Fibroblast of lung (primary cell): ENCODE measurements around the gene HSD3B2. TPM values are rescaled to one million over a fixed set of nuclear protein-coding genes. Genes with fewer than 3 reads are reported as not detected.

ENCODE experiments used
- DNase-seq, 2 donors: peaks; one replicate each; pipeline versions ENCODE4 v3.0.0 to v3.0.0-alpha.2; 2010; ENCODE audit warnings: low read depth in 2 of 2
- H2AFZ ChIP-seq: 2 replicates; pipeline ENCODE4 v1.5.1; 2012; ENCODE audit warnings: low read length, control low read depth, inconsistent platforms
- H3K27ac ChIP-seq: 2 replicates; pipeline ENCODE4 v1.5.1; 2011; ENCODE audit warnings: low read length, control low read depth; ENCODE audit not compliant: insufficient read depth
- H3K27me3 ChIP-seq: 2 replicates; pipeline ENCODE4 v1.5.1; 2011; ENCODE audit warnings: mild to moderate bottlenecking, low read length; ENCODE audit not compliant: control insufficient read depth, insufficient read depth
- H3K36me3 ChIP-seq: 2 replicates; pipeline ENCODE4 v1.5.1; 2011; ENCODE audit warnings: low read length; ENCODE audit not compliant: control insufficient read depth, insufficient read depth
- H3K4me1 ChIP-seq: 2 replicates; pipeline ENCODE4 v1.5.1; 2011; ENCODE audit warnings: low read length; ENCODE audit not compliant: control insufficient read depth, insufficient read depth; ENCODE audit errors: extremely low read depth
- H3K4me2 ChIP-seq: 2 replicates; pipeline ENCODE4 v1.5.1; 2011; ENCODE audit warnings: low read length, control low read depth; ENCODE audit not compliant: insufficient read depth; ENCODE audit errors: extremely low read depth
- H3K4me3 ChIP-seq, 4 experiments: fragments of 200-600 bp in 1 of 4; sonication (generic) in 1 of 4; replicated peaks in 1 of 4; 2 replicates each; pipeline ENCODE4 v1.5.1; 2011 to 2016; ENCODE audit warnings: low read length in 4 of 4, low read depth in 3 of 4, mild to moderate bottlenecking in 3 of 4, control low read depth in 2 of 4, inconsistent platforms in 1 of 4, mixed read lengths in 1 of 4; ENCODE audit not compliant: insufficient read depth in 1 of 4; ENCODE audit errors: control extremely low read depth in 1 of 4
- H3K79me2 ChIP-seq: 2 replicates; pipeline ENCODE4 v1.5.1; 2012; ENCODE audit warnings: mild to moderate bottlenecking, low read length, inconsistent platforms; ENCODE audit not compliant: control insufficient read depth, insufficient read depth
- H3K9ac ChIP-seq: 2 replicates; pipeline ENCODE4 v1.5.1; 2011; ENCODE audit warnings: mild to moderate bottlenecking, low read length, control low read depth; ENCODE audit not compliant: insufficient read depth
- H3K9me3 ChIP-seq: 2 replicates; pipeline ENCODE4 v1.5.1; 2012; ENCODE audit warnings: low read depth, low read length; ENCODE audit not compliant: control insufficient read depth, insufficient read depth
- H4K20me1 ChIP-seq: 2 replicates; pipeline ENCODE4 v1.5.1; 2011; ENCODE audit warnings: low read length; ENCODE audit not compliant: control insufficient read depth, insufficient read depth; ENCODE audit errors: extremely low read depth
- EZH2 ChIP-seq: IDR thresholded peaks from 2 replicates; pipeline ENCODE4 v1.5.1; 2012; ENCODE audit warnings: low read length, control low read depth, mild to moderate bottlenecking; ENCODE audit errors: missing control alignments
- polyA plus RNA-seq, 2 donors: library from polyadenylated mRNA; depleted of rRNA in 1 of 2; stranded (reverse) in 1 of 2; unstranded in 1 of 2; fragments of >200 nt; gene quantifications; 2 replicates each; pipeline ENCODE4 v1.2.1, GENCODE V29; 2011 to 2012; ENCODE audit warnings: missing spikeins in 1 of 2
- total RNA-seq: library from RNA; depleted of rRNA; stranded (reverse); fragments of >200 nt; gene quantifications from 2 replicates; pipeline ENCODE4 v1.2.1, GENCODE V29; 2014
- TF ChIP-seq, protein P1 (sequence below), 2 donors: IDR thresholded peaks in 1 of 2; conservative IDR thresholded peaks in 1 of 2; 1 replicate in 1 of 2; 2 replicates in 1 of 2; pipeline ENCODE4 v1.5.1; 2011 to 2012; ENCODE audit warnings: low read length in 2 of 2, control low read depth in 1 of 2, inconsistent platforms in 1 of 2, low read depth in 1 of 2, mild to moderate bottlenecking in 1 of 2

HSD3B2 gene
- total and polyA plus RNA-seq, 2 donors (not counting 1 experiment from before 2014, with no cell fraction given), result not detected

DNA sequence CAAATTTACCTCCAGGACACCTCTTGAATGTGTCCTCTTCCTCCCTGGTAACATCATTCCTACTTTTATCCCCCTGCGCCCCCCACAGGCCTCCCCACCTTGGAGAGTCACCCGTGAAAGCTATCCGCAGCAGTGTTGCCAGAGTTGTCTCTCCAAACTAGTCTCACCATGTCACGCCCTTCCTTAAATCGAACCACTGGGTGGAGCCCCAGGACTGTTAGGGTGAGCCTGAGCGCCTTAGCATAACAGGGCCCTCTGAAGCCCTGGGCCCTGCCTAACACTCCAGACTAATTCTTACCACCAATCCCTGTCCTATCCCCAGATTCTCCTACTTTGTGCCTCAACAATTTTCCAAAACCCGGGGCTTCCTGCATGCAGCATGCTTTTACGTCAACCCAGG, 35.0 kb downstream of the HSD3B2 start:
- Histone ChIP-seq H3K27ac (no peak overlapping the region), H3K9me3 (no peaks in the 10 kb centered on the region), H3K79me2 (no peaks in the 10 kb centered on the region), H4K20me1 (no peaks in the 10 kb centered on the region), H2AFZ (no peak overlapping the region), H3K4me1 (no peaks in the 10 kb centered on the region), H3K36me3 (no peaks in the 10 kb centered on the region), H3K4me2 (no peak overlapping the region), H3K9ac (no peak overlapping the region), H3K4me3 (no peak overlapping the region), H3K27me3 (no peaks in the 10 kb centered on the region)
- TF ChIP-seq, protein P1, sequence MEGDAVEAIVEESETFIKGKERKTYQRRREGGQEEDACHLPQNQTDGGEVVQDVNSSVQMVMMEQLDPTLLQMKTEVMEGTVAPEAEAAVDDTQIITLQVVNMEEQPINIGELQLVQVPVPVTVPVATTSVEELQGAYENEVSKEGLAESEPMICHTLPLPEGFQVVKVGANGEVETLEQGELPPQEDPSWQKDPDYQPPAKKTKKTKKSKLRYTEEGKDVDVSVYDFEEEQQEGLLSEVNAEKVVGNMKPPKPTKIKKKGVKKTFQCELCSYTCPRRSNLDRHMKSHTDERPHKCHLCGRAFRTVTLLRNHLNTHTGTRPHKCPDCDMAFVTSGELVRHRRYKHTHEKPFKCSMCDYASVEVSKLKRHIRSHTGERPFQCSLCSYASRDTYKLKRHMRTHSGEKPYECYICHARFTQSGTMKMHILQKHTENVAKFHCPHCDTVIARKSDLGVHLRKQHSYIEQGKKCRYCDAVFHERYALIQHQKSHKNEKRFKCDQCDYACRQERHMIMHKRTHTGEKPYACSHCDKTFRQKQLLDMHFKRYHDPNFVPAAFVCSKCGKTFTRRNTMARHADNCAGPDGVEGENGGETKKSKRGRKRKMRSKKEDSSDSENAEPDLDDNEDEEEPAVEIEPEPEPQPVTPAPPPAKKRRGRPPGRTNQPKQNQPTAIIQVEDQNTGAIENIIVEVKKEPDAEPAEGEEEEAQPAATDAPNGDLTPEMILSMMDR (conservative IDR thresholded peaks at IDR 0.05 in 1 of 2, IDR thresholded peaks at IDR 0.05 in 1 of 2; ENCODE audit: low read depth in 1 of 2, low read length in 2 of 2), result no peak
- TF ChIP-seq EZH2, result no peak
- no peak for DNase-seq

- no peak for DNase-seq
- Histone ChIP-seq H4K20me1 (no peaks in the 10 kb centered on the region), H3K4me3 (no peak overlapping the region), H2AFZ (no peak overlapping the region), H3K79me2 (no peaks in the 10 kb centered on the region), H3K36me3 (no peaks in the 10 kb centered on the region), H3K9ac (no peak overlapping the region), H3K27me3 (no peaks in the 10 kb centered on the region), H3K27ac (no peak overlapping the region), H3K4me2 (no peak overlapping the region), H3K4me1 (no peaks in the 10 kb centered on the region), H3K9me3 (no peaks in the 10 kb centered on the region)
- no peak for TF ChIP-seq EZH2
- TF ChIP-seq, protein P1 (conservative IDR thresholded peaks at IDR 0.05 in 1 of 2, IDR thresholded peaks at IDR 0.05 in 1 of 2; ENCODE audit: low read depth in 1 of 2, low read length in 2 of 2), result no peak
Observed at GRCh38 chr1:119451158-119451557, 36.2 kb downstream of the HSD3B2 start.

GRCh38 chr1:119452091-119452490, 37.1 kb downstream of the HSD3B2 start:
- Histone ChIP-seq H3K27ac (no peak overlapping the region), H4K20me1 (no peaks in the 10 kb centered on the region), H3K27me3 (no peaks in the 10 kb centered on the region), H3K4me3 (no peak overlapping the region), H3K4me1 (no peaks in the 10 kb centered on the region), H3K9ac (no peak overlapping the region), H2AFZ (no peak overlapping the region), H3K4me2 (no peak overlapping the region), H3K36me3 (no peaks in the 10 kb centered on the region), H3K9me3 (no peaks in the 10 kb centered on the region), H3K79me2 (no peaks in the 10 kb centered on the region)
- no peak for DNase-seq
- no peak for TF ChIP-seq EZH2
- TF ChIP-seq, protein P1 (conservative IDR thresholded peaks at IDR 0.05 in 1 of 2, IDR thresholded peaks at IDR 0.05 in 1 of 2; ENCODE audit: low read depth in 1 of 2, low read length in 2 of 2), result no peak
